ENCODE data around the gene CAPN9.

DNA sequence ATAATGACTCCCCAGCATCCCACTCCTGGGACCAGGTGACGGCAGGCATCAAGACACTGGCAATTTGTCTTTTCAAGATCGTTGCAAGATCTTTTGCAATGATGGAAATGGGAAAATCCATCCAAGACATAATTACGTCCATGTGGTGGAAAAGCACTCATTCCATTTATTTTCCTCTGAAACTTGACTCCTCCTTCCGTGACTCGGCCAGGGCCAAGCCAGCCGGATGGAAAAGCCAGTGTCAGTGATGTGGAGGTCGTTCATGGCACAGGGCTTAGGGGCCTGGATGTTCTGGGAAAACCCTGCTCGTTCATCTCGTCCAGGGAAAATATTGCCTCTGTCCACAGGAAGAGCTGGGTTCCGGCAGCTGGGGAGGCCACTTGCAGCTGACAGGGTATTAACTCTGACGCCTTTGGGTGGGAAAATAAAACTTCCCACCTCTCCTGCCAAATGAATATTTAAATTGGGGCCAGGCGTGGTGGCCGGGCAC is 74.9 kb downstream of the CAPN9 start:
- TF ChIP-seq REST (tag by site-specific recombination; IDR thresholded peaks at IDR 0.05) (no peak), TCF7L2 (IDR thresholded peaks at IDR 0.05; ENCODE audit: borderline replicate concordance, low read depth, low read length) (no peak), CTCF (tag by site-specific recombination; IDR thresholded peaks at IDR 0.05) (no peak), ZNF416 (tag by site-specific recombination; IDR thresholded peaks at IDR 0.05) (no peak), ZBTB7A (tag by site-specific recombination; IDR thresholded peaks at IDR 0.05; ENCODE audit: low read depth) (no peak)
- TF ChIP-seq, protein P1, sequence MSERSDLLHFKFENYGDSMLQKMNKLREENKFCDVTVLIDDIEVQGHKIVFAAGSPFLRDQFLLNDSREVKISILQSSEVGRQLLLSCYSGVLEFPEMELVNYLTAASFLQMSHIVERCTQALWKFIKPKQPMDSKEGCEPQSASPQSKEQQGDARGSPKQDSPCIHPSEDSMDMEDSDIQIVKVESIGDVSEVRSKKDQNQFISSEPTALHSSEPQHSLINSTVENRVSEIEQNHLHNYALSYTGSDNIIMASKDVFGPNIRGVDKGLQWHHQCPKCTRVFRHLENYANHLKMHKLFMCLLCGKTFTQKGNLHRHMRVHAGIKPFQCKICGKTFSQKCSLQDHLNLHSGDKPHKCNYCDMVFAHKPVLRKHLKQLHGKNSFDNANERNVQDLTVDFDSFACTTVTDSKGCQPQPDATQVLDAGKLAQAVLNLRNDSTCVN (tag by site-specific recombination; optimal IDR thresholded peaks at IDR 0.05) = no peak
